NCI-H146 (cell line): ENCODE data around the gene ACAN.
A peak's percentile ranks its signal among the peaks of the same experiment; 100 is the strongest.
"Not testable (repeated sequence)": the region's sequence is repeated elsewhere in the genome, so short reads cannot be mapped to it uniquely, and the experiment has no call there.

Experiments
- DNase-seq: peaks from one replicate; lab custom pipeline; 2025; lab: John Stamatoyannopoulos, UW

Gene ACAN

GRCh38 chr15:88902846-88903245 lies 99.6 kb downstream of the ACAN start:
- DNase-seq = no peak

GRCh38 chr15:88904257-88904623 lies 101.0 kb downstream of the ACAN start:
- no peak for DNase-seq

GRCh38 chr15:88904624-88905327 lies 101.5 kb downstream of the ACAN start:
- DNase-seq = peak; percentile 33

GRCh38 chr15:88905576-88905975 lies 102.3 kb downstream of the ACAN start:
- DNase-seq = no peak

- DNase-seq = no peak
Measured at GRCh38 chr15:88906130-88906529, 102.9 kb downstream of the ACAN start.

GRCh38 chr15:88906551-88906950 lies 103.3 kb downstream of the ACAN start:
- DNase-seq = no peak

- no peak for DNase-seq
Measured at GRCh38 chr15:88907111-88907510, 103.9 kb downstream of the ACAN start.

GRCh38 chr15:88908123-88908522 lies 104.9 kb downstream of the ACAN start:
- DNase-seq = no peak

- no peak for DNase-seq
Measured at GRCh38 chr15:88908697-88909621, 105.7 kb downstream of the ACAN start.

GRCh38 chr15:88909956-88910831 lies 107.0 kb downstream of the ACAN start:
- no peak for DNase-seq

GRCh38 chr15:88911766-88912118 lies 108.5 kb downstream of the ACAN start:
- DNase-seq = no peak

GRCh38 chr15:88912500-88912921 lies 109.3 kb downstream of the ACAN start:
- DNase-seq = no peak

GRCh38 chr15:88913017-88913849 lies 110.0 kb downstream of the ACAN start, which contains the start of gene MFGE8:
Gene MFGE8, minus strand, starts transcription at chr15:88913379. Its CDS starts 60 bp downstream, at chr15:88913319.
- no peak for DNase-seq

GRCh38 chr15:88913850-88914169 lies 110.6 kb downstream of the ACAN start:
- no peak for DNase-seq

GRCh38 chr15:88915354-88915753 lies 112.1 kb downstream of the ACAN start:
- no peak for DNase-seq

- DNase-seq = no peak
Measured at GRCh38 chr15:88917760-88918159, 114.5 kb downstream of the ACAN start.

GRCh38 chr15:88918738-88919137 lies 115.5 kb downstream of the ACAN start:
- no peak for DNase-seq

GRCh38 chr15:88920186-88920891 lies 117.1 kb downstream of the ACAN start:
- no peak for DNase-seq

GRCh38 chr15:88920892-88921435 lies 117.7 kb downstream of the ACAN start:
- DNase-seq = not testable (repeated sequence)
